Stimulated activated CD8-positive, alpha-beta memory T cell treated with anti-CD3 and anti-CD28 coated beads, Interleukin-15, amount 100 ng/mL, for 1 hour (primary cell): Measurements from ENCODE around the gene PLEKHH1.
"Not testable (repeated sequence)": the region's sequence is repeated elsewhere in the genome, so short reads cannot be mapped to it uniquely, and the experiment has no call there.

ENCODE experiments used
- DNase-seq: peaks from one replicate; pipeline ENCODE4 v3.0.0-alpha.2; 2020; ENCODE audit warnings: low read depth

The PLEKHH1 gene

DNA sequence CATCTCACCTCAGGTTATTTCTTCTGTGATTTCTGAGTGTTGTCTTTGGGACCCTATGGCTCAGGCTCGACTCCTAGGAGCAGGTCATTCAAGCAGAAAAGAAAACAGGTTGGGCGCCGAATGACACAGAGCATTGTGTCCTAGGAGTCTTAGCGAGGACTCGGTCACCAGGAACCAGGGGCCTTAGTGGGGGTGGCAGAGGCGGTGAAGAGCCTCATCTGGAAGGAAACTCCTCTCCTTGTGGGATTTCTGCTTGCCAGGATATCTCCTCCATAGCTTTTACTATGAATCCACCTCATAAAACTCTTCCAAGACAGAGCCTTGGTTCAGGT, 630 bp downstream of the PLEKHH1 start:
- no peak for DNase-seq

DNA sequence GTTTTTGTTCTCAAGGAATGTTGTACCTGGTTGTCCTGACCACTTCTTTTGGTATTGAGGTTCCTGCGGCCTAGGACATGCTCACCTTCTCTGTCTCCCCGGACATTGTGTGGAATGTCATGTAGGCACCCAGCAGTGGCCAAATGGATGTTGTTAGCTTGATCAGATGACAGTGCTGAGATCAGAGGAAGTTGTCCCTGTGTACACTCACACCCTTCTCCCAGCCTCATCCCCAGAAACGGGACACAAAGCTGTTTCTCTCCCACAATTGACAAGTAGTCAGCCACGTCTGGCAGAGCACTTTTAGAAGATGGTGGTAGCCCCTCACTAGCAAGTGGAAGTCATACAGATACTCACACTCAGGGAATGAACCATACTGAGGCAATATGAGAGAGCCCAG, 3.0 kb downstream of the PLEKHH1 start:
- no peak for DNase-seq

DNA sequence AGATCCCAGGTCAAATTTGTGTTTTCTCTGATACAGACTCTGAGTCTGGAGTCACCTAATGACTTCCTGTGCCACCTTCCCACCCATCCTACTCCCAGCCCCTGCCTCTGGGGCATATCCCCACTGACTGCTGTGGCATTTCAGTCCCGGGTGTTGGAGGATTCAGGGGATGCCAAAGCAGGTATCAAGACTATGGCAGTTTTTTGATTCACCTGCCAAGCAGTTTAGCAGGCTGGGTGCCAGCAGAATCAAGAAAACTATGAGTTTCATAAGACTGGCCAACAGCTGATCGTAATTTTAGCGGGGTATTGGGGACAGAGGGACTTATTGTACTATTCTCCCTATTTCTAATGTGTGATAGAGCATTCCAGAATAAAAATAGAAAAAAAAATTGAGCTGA, 4.6 kb downstream of the PLEKHH1 start:
- DNase-seq, result no peak

DNA sequence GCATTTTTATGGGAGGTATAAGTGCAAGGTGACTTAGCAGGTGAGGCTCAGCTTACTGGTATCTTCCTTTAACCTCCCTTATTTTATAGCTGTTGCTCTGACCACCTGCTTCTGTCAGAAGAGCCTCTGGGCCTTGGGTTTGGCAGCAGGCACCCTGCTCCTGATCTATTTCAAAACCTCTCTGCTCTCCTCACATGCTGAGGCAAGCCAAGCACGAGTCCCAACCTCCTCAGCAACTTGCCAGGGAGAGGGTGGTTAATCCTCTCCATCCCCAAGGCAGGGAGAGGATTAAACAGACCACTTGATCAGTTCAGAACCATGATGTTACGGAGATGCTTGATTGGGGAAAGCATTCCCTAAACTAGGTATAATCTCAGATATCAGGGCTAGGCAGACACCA, 5.4 kb downstream of the PLEKHH1 start:
- DNase-seq, result no peak

DNA sequence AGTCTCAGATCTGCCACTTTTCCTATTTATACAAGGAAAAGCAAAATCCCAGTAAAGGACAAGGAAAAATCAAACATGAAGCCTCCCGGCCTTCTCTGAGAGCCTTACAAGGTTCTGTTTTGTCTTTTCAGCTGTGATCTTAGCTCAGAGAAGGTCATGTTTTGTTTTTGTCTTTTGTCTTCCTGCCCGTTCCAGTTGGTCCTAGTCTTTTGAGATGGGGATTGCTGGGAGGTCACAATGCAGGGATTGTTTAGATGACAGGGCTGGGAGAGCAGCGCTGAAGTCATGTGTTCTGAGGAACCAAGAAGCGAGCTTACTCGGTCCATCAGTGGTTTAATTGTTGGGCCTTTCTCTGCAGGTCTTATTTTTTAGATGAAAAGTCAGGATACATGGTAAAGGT, 6.0 kb downstream of the PLEKHH1 start:
- no peak for DNase-seq

DNA sequence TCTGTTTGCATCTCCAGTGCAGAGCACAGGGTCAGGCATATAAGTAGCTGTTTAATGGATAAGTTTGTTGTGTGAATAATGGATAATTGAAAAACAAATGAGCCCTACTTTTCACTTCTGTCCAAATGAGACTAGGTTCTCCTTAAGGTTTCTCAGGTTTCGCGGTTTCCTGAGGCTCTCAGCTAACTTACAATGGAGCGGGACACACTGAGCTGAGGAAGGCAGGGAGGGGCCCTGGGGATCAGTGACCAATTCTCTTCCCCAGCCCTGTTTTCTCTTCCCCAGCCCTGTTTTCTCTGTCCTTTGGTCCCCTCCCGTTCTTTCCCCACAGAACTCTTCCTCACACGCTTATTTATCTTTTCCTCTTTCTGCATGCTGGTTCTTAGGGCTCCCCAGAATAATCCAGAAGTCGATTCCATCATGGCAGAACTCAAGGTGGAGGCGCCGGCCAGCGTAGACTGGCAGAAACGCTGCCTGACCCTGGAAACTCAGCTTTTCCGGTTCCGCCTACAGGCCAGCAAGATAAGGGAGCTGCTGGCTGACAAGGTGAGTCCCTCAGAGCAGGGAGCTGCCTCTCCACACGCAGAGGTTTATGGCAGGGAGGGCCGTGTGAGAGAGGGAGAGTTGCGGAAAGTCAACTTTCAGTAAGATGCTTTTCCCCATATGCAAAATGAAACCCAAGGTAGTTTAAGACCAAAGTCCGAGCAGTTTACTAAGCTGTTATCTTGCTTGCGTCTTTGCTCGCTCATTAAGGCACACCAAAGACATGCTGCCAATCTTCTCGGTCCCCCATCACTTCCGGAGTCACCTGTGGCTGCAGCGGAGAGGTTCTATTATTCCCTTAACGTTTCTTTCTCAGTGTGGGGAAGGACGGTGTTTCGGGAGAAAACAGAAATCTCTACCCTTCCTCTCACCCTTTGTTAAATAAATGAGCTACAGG, 8.6 kb downstream of the PLEKHH1 start:
- DNase-seq, result no peak

DNA sequence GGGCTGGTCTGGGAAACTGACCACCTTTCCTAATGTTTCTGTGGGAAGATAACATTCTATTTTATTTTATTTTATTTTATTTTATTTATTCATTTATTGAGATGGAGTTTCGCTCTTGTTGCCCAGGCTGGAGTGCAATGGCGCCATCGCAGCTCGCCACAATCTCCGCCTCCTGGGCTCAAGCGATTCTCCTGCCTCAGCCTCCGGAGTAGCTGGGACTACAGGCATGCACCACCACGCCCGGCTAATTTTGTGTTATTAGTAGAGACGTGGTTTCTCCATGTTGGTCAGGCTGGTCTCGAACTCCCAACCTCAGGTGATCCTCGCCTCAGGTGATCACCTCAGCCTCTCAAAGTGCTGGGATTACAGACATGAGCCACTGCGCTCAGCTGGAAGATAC, 9.5 kb downstream of the PLEKHH1 start:
- not testable (repeated sequence) for DNase-seq

DNA sequence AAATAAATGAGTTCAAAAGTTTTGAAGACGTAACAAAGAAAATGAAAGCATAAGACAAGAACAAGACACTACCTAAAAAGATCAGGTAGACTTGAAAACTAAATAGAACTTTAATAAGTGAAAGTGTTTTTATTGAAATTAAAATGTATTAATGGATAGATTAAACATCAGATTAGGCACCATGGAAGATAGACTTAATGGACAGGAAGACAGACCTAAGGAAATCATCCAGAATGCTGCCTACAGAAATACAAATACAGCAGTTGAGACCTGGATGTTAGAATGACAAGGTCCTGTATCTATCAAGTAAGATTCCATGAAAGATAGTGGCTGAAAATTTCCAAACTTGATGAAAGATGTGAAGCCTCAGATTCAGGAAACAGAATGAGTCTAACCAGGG, 11.5 kb downstream of the PLEKHH1 start:
- no peak for DNase-seq

DNA sequence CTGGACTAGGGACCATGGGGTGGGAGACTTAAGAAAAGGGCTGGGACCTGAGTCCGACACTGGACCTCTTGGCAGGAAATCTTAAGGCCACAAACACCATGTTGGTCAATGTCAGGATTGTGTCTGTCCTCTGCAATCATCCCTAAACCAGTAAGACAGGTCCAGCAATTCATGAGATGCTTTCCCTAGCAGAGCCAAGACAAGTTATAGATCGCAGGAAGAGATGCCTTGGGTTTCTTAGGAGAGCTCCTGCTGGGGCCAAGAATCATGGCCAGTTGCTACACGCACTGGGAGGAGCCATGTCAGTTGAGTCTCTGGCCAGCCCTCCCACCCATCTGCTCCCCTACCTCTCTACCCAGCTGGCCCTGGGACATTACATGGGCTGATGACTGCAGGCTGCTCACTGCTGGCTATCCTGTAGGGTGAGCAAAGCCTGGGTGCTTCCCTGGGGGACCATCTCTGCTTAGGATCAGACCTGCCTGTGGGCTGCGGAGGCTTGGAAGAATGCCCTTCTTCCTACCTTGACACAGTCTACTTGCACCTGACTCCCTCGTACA, 14.2 kb downstream of the PLEKHH1 start:
- no peak for DNase-seq

DNA sequence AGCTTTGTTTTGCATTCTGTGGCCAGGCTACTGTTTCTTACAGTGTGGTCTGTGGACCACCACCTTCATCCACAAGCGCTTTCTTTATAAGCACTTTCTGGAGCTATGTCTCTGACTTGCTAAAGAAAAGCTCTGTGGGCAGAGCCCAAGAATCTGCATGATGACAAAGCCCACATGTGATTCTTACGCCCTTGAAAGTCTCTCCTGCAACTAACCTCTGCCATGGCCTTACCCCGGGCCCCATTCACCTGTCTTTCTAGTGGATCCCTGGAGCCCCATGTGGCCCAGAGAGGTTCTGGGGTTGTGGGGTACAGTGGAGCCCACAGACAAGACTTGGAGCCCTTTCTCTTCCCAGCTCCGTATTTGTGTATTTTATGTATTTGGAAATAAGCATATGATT, 16.6 kb downstream of the PLEKHH1 start:
- DNase-seq, result no peak

DNA sequence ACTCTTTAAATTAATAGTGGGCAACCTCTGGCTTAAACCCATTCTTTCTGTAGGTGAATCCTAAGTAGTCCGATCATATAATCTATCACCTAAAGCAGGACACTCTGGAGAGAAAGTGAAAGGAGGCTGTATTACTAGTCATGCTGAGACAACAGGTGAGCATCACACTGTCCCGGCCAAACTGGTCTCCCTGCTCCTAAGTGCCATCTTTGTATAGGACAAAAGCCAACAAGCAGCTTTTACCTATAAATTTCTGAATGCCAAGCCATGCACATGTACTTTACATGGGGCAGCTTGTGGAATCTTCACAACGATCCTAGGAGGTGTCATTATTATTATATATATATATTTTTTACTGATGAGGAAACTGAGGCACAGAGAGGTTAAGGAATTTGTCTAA, 18.0 kb downstream of the PLEKHH1 start:
- no peak for DNase-seq

DNA sequence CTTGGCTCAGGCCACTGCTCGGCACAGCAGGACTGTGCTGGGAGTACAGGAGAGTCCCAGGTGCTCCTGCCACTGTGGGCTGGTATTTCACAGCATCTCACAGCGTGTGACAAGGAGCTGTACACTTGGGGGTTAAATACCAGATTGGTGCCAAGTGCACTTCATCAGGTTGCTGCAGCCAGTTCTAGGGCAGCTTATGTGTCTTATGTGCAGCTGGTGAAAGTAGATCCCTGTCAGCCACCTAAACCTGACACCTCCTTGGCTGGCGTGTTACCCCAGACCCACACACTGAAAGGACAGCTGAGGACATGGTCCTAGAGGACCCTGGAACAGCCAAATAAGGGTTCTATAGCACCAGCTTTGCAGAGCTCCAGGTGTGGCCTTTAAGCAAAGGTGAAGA, 18.9 kb downstream of the PLEKHH1 start:
- DNase-seq, result no peak

DNA sequence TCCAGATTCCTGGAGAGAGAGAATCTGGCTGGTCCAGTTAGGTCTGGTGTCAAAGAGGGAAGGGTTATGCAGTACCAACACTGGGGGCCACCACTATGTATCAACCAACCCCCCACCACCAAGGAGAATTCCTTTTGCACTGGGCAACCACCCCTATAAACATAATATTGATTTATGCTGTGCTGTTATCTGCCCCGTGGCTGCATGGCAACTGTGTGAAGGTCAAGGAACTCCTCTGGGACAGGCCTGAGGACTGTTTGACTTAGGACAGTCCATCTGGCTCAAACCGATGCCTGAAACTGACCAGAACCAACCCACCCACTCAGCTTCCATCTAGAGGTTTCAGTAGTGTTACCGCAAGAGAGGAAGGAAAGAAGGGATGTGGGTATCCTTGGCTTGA, 20.5 kb downstream of the PLEKHH1 start:
- DNase-seq, result no peak

DNA sequence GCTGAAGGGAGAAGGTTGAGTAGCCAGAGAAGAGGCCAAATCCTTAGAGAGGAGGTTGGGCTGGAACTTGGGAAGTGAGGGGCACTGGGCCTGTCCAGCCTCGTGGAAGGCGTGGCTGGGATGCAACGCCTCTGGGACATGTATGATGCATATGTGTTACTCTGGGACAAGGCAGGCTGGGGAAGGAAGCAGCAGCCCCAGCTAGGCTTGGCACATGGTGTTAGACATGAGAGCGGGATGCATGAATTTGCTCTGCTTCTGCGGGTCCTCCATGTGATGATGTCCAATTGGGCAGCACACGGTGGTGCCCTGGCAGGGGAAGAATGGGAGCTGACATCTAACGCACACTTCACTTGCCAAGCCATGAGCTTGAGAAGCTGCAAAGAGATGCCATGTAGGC, 21.3 kb downstream of the PLEKHH1 start:
- DNase-seq, result no peak

DNA sequence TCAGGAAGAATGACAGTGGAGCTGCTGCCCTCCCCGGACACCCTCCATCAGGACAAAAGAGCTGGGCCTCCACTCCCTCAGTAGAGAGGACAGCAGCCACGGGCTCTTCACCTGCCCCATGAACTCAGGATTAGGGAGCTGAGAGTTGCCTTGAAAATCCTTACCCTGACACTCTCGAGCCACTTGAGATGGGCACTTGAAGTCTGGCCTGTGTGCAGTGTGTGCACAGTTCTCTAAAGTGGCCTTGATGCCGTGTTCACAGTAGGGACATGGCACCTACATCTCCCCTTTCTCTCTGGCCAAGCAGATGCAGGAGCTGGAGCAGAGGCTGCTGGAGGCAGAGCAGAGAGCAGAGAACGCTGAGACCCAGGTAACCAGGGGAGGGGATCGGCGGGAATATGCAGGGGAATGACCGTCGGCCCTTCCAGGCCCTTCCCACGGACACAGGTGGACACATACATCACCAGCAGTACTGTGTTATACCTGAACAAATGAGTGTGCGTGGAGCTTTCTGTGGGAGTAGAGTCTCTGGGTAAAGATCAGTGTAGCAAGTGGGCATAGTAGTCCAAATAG, 22.5 kb downstream of the PLEKHH1 start:
- no peak for DNase-seq

DNA sequence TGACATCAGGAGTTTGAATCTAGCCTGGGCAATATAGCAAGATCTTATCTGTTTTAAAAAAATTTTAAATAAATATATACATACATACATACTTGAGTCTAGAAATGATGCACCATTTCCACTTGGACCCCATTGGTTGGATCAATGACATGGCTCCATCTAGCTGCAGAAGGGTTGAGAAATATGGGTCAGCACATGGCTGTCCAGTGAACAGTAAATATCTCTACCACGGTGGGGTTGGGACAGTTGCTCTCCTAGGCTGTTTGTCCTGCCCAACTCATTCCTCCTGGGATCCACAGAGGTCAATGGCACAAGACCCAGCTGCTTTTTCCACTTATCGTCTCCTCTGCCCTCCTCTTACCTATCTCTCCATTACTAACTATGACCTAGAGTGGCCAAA, 23.6 kb downstream of the PLEKHH1 start:
- DNase-seq, result no peak

DNA sequence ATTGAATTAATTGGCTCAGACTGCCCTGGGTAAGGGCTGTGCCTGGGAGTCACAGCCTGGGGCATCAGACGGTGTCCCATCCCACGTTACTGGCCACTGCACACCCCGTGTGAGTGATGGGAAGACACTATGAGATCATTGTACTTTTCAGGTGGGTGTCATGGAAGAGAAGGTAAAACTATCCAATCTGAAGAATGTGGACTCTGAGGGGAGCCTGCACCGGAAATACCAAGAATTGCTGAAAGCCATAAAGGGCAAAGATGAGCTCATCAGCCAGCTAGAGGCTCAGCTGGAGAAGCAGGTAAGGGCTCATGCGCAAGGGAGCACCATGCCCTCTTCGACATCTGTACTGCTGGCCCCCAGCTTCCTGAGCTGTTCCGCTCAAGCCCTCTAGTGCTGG, 24.0 kb downstream of the PLEKHH1 start:
- DNase-seq, result no peak

DNA sequence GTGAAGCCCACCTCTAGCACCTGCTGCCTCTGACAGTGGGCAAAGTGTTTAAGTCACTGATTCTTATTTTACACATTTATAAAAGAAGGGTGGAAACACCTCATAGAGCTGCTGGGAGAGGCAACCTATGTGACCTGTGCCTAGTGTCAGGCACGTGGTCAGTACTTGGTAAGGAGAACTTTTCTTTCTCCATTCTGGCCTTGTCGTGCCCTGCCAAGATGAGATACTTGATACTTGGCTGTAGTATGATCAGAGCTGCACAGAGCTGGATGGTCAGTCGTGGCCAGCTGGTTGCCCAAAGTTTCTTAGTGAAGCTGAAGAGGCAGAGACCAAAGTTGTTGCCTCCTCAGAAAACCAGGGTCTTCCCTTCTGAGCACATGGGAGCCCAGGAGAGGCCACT, 24.6 kb downstream of the PLEKHH1 start:
- no peak for DNase-seq

DNA sequence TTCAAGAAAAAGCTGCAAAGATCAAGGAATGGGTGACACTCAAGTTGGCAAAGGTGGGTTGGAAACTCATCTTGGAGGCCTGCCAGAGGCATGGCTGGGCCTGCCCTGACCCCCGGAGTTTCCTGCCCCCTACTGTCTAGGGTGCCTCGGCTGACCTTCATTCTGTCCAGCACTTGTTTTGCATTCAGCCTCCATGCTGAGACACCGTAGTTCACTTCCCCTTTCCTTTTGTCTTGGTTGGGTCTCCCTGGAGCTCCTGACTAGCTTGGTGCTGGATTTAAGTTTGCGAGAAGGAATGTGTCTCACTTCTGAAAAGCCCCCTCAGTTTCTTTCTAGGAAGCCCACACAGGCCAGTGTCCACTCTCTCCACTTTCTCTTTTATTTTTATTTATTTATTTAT, 26.5 kb downstream of the PLEKHH1 start:
- DNase-seq, result no peak

DNA sequence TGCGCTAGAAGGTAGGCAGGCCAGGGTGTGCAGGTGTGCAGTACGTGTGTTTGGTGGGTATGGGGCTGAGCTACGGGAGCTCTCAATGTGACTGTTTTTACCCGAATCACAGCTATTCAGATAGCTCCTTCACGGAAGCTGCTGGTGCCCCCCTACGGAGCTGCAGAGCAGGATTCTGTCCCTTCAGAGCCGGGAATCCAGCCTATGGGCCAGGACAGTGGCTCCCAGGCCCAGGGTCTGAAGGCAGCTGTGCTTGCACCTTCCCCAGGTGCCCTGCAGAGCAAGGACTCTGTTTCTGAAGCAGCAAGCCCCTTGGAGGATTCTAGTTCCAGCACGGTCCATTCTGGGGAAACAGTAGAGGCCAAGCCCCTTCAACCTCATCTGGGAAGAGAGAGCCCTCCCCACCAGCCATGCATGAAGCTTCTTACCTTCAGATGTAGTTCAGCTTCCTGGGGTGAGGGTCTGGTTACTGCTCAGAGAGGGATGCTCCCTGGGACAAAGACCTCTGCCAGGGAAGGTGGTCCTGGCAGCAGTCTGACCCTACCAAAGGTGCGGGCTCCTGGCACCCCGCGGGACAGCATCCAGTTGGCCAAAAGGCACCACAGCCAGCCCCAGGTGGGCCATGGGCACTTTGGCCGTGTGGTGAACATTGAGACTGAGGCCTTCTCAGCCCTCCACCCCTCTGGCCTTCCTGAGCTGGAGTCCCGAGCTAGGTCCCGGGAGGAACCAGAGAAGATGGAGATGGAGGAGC, 29.1 kb downstream of the PLEKHH1 start:
- DNase-seq, result no peak

DNA sequence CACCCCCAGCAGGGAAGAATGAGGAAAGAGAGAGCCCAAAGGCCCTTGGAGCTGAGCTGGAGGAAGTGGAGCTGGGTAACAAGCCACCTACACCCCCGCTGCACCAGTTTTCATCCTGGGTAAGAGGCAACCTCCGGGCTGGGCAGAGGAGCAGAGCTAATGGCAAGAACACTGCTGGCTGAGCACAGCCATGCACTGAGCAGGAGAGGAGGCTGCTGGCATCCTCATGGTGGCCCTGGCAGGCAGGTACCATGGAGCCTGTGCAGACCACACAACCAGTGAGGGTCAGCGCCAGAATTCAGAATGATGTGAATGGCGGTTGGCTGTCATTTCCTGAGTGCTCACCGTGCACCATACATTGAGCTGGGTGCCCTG, 29.7 kb downstream of the PLEKHH1 start:
- no peak for DNase-seq

DNA sequence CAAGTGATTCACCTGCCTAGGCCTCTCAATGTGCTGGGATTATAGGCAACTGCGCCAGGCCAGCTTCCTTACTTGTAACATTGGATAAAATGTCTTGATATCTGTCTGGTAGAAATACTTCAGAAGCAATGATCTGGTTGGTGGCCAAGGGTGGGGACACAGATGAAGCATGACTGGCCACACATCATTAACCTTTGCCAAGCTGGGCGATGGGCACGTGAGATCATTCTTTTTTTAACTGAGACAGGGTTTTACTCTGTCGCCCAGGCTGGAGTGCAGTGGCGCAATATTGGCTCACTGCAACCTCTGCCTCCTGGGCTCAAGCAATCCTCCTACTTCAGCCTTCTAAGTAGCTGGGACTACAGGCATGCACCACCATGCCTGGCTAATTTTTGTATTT, 31.1 kb downstream of the PLEKHH1 start:
- DNase-seq, result no peak

DNA sequence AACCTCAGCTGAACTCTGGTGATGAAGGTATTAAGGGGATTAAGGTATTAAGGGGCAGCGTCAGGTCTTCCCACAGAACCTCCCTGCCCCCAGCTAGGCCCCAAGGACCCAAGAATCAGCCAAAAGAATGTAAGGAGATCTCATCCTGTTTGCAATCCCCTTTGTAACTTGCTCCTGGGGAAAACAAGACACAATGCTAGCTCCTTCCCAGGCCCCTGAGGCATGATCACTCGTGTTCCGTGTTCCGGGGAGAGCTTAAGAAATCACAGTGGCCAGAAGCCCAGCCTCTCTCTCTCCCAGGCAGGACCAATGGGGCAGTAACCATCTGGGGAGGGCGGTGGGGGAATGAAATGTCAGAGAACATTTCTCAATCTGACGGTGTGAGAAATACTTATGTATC, 33.8 kb downstream of the PLEKHH1 start:
- no peak for DNase-seq
